Lower leg skin (tissue), 4 donors: ENCODE results near the gene CRIP3. TPM values are rescaled to one million over a fixed set of nuclear protein-coding genes. Genes with fewer than 3 reads are reported as not detected.

Experiments used
- DNase-seq, 2 donors: peaks; one replicate each; pipeline ENCODE4 v3.0.0-alpha.2; 2019; ENCODE audit warnings: low spot score in 2 of 2
- H3K4me3 ChIP-seq: fragments of 200-600 bp; sonication (generic); 2 replicates; pipeline ENCODE4 v1.5.1; 2017; ENCODE audit warnings: mild to moderate bottlenecking, low read depth; ENCODE audit not compliant: poor library complexity, severe bottlenecking
- POLR2A ChIP-seq, 2 donors: fragments of 450-650 bp; IDR thresholded peaks; one replicate each; pipeline ENCODE4 v1.6.1; 2016 to 2017; ENCODE audit warnings: antibody characterized with exemption in 2 of 2, mild to moderate bottlenecking in 1 of 2, moderate library complexity in 1 of 2
- WGBS, 2 donors: methylation state at CpG; one replicate each; pipeline ENCODE4 v1.1.5; 2018; 5-methylcytosine and 5-hydroxymethylcytosine counted together
- intact Hi-C: fragments of 100-400 bp; cut with DNase I; formaldehyde crosslinking; loops from one replicate; pipeline ENCODE4 v1.15.0; 2023; ENCODE audit warnings: low total_unique reads
- total RNA-seq, 4 donors: library from RNA; depleted of rRNA; stranded (reverse); fragments of >200 nt; gene quantifications; one replicate each; pipeline ENCODE4 v1.1.0, GENCODE V29; 2016
- TF ChIP-seq, protein P1 (sequence below), 3 donors: fragments of 450-650 bp; IDR thresholded peaks; one replicate each; pipeline ENCODE4 v1.5.1; 2016; ENCODE audit warnings: antibody characterized with exemption in 3 of 3, mild to moderate bottlenecking in 3 of 3, moderate library complexity in 2 of 3

CRIP3 gene
- total RNA-seq, 4 donors from 2014 or later, result 0.30 to 4.5 TPM; not detected in 2

DNA sequence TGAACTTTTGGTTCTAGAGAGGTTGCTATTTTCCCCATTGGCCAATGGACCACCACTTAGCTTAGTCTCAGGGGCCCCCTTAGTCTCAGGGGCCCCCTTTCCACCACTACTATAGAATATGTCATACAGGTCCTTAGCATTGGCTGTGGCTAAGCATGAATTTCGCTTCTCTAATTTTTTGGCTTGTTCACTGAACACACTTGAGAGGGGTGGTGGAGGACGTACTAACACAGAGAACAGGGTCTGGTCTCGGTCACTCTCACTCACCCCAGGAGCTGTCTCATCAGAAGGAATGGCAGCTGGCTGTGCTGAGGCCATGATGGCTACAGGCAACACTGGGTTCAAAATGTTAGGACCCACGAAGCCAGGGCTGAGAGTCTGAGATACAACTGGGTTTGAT lies 30.5 kb upstream of the CRIP3 start:
- DNase-seq, result no peak
- intact Hi-C loops, result no loop called here
- no peak for TF ChIP-seq POLR2A (IDR thresholded peaks at IDR 0.05)
- TF ChIP-seq, protein P1, sequence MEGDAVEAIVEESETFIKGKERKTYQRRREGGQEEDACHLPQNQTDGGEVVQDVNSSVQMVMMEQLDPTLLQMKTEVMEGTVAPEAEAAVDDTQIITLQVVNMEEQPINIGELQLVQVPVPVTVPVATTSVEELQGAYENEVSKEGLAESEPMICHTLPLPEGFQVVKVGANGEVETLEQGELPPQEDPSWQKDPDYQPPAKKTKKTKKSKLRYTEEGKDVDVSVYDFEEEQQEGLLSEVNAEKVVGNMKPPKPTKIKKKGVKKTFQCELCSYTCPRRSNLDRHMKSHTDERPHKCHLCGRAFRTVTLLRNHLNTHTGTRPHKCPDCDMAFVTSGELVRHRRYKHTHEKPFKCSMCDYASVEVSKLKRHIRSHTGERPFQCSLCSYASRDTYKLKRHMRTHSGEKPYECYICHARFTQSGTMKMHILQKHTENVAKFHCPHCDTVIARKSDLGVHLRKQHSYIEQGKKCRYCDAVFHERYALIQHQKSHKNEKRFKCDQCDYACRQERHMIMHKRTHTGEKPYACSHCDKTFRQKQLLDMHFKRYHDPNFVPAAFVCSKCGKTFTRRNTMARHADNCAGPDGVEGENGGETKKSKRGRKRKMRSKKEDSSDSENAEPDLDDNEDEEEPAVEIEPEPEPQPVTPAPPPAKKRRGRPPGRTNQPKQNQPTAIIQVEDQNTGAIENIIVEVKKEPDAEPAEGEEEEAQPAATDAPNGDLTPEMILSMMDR (IDR thresholded peaks at IDR 0.05), result no peak
- 93 to 94% methylated on average over 4 of the region's 4 CpGs for WGBS, 2 donors
- no peak overlapping the region for H3K4me3 ChIP-seq

GRCh38 chr6:43338243-43338642 lies 29.6 kb upstream of the CRIP3 start:
- no peak for TF ChIP-seq POLR2A (IDR thresholded peaks at IDR 0.05)
- TF ChIP-seq, protein P1 (IDR thresholded peaks at IDR 0.05), result no peak
- no peak overlapping the region for H3K4me3 ChIP-seq
- intact Hi-C loops, result no loop called here
- DNase-seq, result no peak

DNA sequence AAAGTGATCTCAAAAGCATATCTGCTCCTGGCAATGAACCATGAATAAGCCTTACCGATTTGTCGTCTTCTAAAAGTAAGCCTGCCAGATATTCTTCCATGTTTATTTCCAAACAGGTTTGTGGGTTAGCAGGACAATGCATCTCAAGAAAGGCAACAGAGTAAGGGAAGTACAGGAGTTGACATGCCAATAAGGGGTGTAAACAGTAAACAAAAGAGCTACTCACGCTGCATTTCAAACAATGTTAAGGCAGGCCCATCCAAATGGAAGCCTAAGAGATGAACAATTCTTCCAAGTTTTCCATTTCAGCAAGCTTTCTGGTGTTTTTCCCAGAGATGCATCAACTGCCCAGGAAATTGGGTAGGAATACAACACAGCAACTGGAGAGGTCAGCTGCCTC lies 27.8 kb upstream of the CRIP3 start:
- DNase-seq, result no peak
- 55 to 58% methylated on average over 3 of the region's 3 CpGs for WGBS, 2 donors
- no peak overlapping the region for H3K4me3 ChIP-seq
- intact Hi-C loops, result no loop called here
- TF ChIP-seq, protein P1 (IDR thresholded peaks at IDR 0.05), result no peak
- no peak for TF ChIP-seq POLR2A (IDR thresholded peaks at IDR 0.05)

DNA sequence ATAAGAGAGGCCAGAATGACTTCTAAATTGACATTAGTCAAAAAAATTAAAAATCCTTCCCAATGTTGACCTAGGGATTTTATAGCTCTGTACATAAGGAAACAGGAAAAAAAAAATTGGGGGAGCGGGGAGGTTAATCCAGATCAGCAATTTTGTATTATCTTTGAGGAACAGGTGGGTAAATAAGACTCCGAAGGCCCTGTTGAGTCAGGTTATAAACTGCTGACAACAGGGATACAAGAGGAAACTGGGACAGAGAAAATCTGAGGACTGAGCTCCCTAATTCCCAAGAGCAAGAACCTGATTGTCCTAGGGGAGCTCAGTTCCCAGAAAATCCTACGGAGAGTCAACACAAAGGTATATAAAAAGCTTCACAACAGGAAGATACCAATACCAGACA lies 26.8 kb upstream of the CRIP3 start:
- no peak for DNase-seq
- 87 to 93% methylated on average over 3 of the region's 3 CpGs for WGBS, 2 donors
- no peak overlapping the region for H3K4me3 ChIP-seq
- TF ChIP-seq, protein P1 (IDR thresholded peaks at IDR 0.05), result no peak
- TF ChIP-seq POLR2A (IDR thresholded peaks at IDR 0.05), result no peak
- intact Hi-C loops, result no loop called here

DNA sequence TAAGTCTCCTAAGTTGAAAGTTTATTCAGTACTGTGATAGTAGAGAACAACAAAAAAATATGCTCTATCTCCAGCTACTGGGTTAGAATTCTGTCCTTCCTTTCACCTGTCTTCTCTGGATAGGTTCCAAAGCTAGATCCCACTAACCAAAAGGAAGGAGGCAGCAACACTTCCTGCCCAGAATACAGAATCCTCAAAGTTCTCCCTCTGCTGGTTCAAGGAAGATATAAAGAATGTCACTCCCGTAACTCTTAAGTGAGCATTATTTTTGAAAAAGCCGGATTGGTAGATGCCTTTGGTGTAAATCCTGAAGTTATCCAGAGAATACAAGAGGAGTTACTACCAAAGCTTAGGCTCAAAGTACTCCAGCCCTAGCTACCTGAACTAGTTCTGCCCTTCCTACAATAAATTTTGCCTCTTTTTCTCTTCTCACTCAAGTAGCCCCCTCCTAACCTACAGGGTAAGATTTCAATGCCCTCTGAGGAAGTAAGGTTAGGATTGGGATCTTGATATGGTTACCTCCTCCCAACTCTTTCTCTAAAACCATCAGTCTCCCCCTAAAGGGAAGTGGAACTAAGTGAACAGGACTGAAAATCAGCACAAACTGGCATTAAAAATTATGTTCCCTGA lies 26.0 kb upstream of the CRIP3 start:
- no peak overlapping the region for H3K4me3 ChIP-seq
- intact Hi-C loops, result no loop called here
- WGBS, 2 donors, result 23 to 28% methylated on average over 2 of the region's 2 CpGs
- DNase-seq, result no peak
- TF ChIP-seq POLR2A (IDR thresholded peaks at IDR 0.05), result no peak
- TF ChIP-seq, protein P1 (IDR thresholded peaks at IDR 0.05), result no peak

DNA sequence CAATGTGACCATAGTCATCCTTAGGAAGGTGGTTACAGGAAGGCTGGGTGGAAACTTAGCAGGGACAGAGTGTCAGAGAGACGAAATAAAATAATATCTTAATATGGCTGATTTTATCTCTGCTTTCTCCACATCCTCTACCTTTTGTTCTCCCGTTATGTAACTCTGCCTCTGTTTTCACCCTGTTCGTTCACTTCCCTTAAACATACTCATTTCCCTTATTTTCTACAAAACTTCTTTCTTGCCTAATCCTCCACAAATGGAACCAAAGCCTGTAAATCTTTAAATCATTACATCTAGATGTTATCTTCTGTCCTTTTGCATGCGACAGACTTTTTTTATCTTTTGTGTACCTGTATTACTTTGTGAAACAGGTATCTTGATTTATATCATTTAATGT lies 23.3 kb upstream of the CRIP3 start:
- no peak for DNase-seq
- no peak overlapping the region for H3K4me3 ChIP-seq
- intact Hi-C loops, result no loop called here
- 78% methylated on average over 4 of the region's 4 CpGs for WGBS, 2 donors
- TF ChIP-seq, protein P1 (IDR thresholded peaks at IDR 0.05), result no peak
- no peak for TF ChIP-seq POLR2A (IDR thresholded peaks at IDR 0.05)
